GM12892 (cell line): Measurements from ENCODE around the gene ETS2.

Experiments
- POLR2AphosphoS5 ChIP-seq: IDR thresholded peaks from 2 replicates; pipeline ENCODE4 v1.6.1; 2011; ENCODE audit warnings: low read depth, low read length, control low read depth
- TAF1 ChIP-seq: IDR thresholded peaks from 2 replicates; pipeline ENCODE4 v1.6.1; 2011; ENCODE audit warnings: low read depth, mild to moderate bottlenecking, control low read depth, low read length, borderline replicate concordance

DNA sequence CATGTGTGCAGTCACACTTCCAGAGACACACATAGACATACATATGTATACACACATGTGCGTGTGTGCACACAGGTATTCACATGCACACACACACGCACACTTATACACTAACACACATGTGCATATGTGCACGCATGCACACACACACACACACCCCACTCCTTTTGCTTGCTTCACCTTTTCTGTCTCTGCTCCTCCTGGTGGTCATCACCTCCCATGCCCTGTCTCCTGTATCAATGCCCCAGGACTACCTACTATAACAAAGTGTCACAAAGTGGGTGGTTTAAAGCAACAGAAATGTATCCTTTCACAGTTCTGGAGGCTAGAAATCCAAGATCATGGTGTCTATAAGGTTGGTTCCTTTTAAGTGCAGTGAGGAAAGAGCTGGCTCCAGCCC lies 27.4 kb downstream of the ETS2 start:
- TF ChIP-seq POLR2AphosphoS5, result no peak
- no peak for TF ChIP-seq TAF1
